GM19240 (cell line): ENCODE data around the gene MAG.
A peak's percentile ranks its signal among the peaks of the same experiment; 100 is the strongest.

Source experiments
- DNase-seq: peaks from one replicate; pipeline ENCODE4 v3.0.0; 2011; ENCODE audit warnings: low spot score; ENCODE audit not compliant: insufficient read length

MAG gene, protein sequence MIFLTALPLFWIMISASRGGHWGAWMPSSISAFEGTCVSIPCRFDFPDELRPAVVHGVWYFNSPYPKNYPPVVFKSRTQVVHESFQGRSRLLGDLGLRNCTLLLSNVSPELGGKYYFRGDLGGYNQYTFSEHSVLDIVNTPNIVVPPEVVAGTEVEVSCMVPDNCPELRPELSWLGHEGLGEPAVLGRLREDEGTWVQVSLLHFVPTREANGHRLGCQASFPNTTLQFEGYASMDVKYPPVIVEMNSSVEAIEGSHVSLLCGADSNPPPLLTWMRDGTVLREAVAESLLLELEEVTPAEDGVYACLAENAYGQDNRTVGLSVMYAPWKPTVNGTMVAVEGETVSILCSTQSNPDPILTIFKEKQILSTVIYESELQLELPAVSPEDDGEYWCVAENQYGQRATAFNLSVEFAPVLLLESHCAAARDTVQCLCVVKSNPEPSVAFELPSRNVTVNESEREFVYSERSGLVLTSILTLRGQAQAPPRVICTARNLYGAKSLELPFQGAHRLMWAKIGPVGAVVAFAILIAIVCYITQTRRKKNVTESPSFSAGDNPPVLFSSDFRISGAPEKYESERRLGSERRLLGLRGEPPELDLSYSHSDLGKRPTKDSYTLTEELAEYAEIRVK

DNA sequence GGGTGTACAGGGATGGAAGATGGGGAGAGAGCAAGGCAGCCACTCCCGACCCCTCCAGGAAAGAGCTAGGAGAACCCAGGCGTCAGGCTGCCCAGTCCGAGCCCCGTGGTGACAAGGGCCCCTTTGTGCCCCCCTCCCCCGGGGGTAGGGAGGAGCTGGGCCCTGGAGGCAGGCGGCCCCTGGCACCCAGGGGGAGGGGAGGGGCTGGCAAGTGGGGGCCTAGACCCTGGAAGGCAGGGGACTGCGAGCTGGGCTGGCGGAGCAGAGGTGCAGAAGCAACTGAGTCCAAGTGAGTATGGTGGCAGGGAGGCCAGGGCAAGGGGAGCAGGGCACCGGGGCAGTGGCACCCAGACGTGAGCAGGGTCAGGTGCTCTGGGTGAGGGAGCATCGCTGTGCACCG, at the start of gene MAG:
Gene MAG (plus strand): TSS at position 246 of the 400 bp plus-strand sequence. CDS start 3,248 bp downstream, outside the sequence.
- DNase-seq, result no peak

DNA sequence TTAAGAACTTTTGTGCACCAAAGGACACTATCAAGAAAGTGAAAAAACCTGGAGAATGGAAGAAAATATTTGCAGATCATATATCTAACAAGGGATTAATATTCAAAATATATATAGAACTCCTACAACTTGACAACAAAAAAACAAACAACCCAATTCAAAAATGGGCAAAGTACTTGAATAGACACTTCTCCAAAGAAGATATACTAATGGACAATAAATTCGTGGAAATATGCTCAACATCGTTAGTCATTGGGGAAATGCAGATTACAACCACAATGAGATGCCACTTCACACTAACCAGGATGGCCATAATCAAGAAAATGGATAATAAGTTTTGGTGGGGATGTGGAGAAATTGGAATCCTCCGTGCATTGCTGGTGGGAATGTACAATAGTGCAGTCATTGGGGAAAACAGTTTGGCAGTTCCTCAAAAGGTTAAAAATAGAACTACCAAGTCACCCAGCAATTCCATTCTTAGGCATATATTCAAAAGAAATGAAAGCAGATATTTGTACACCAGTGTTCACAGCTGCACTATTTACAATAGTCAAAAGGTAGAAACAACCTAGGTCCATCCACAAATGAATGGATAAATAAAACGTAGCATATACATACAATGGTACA, 45.4 kb upstream of the MAG start:
- DNase-seq, result no peak

DNA sequence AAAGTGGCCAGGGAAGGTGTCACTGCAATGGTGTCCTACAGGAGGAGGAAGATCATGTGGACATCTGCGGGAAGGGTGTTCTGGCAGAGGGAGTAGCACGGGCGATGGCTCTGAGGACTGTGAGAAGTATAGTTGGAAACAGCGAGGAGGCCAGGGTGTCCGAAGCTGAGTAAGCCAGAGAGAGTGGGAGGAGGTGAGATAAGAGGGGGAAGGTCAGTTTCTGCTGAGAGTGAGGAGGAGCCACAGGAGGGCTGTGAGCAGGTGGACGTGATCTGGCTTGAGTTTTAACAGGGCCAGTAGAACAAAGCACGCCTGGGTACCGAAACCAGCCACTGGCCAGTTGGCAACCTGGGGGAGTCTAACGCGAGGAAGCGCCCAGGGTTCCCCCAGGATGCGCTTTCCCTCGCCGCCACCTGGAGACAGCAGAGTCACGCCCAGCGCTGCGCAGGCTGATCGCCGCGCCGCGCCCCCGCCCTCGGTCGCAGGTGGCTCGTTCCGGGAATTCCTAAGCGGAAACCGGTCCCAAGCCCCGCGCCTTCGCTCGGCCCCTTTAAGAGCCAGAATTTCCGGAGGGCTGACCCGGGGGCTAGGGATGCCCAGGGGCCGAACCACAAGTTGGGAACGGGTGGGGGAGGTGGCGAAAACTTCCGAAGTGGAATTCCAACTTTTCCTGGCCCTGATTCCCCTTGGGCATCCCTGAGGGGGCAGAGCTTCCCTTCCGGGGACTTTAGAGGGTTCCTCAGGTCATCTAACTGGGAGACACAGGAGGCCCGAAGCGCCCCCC, 44.2 kb upstream of the MAG start:
- peak; percentile 43 for DNase-seq

DNA sequence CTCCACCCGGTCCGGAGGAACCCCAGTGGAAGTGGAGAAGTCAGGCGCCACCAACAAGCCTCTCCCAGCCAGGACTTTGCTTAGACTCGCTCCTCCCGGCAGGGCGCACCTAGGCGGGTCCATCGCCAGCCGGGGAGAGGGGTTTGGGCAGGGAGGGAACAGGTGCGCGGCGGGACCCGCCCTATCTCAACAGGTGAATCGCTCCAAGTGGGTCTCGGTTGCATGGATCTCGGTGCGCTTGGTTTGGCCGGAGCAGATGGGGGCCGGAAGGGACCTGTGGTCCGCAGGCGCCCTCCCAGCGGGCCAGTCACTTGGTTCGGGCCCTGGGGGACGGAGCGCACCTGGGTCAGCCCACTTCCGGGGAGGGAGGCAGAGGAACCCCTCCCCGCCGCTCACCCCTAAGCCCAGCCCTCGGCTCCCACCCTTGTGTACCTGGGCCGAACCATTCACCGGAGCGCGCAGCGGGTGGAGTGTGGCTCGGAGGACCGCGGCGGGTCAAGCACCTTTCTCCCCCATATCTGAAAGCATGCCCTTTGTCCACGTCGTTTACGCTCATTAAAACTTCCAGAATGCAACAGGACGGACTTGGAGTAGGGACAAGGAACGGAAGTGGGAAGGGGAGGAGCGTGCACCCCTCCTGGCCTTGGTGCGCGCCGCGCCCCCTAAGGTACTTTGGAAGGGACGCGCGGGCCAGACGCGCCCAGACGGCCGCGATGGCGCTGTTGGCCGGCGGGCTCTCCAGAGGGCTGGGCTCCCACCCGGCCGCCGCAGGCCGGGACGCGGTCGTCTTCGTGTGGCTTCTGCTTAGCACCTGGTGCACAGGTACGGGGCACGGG, 43.4 kb upstream of the MAG start, which contains the start of gene LSR:
Gene LSR (plus strand): TSS at position 693 of the 836 bp plus-strand sequence. CDS start 21 bp downstream, at position 714.
- peak; percentile 71 for DNase-seq

DNA sequence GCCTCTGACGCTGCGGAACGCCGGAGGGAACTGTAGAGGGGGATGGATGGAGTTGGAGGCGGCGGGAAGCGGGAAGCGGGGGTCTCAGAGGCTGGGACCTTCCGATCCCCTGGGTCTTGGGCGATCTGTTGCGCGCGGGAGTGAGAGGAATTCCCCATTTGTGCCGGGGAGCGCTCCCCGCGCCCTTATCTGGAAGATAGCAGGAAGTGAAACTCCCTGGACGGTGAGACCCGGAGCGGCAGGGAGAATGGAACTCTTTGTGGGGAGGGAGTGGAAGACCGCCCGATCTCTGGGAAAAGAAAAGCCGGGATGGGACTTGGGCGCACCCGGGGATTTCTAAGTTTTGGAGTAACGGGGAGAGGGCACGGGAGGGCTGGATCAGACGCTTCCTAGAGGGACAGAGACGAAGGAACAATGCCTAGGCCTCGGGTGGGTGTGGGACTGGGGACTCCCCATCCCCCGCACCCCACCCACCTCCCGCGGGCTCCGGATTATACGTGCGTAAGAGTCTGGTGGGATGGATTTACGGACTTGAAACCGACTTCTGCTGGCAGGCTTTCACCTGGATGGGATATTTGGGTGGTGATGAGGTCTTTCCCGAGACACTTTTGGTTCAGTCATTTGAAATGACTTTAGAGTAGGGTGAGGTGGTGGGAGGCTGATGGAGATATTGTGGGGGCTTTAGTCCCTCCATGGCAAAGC, 42.7 kb upstream of the MAG start:
- no peak for DNase-seq

DNA sequence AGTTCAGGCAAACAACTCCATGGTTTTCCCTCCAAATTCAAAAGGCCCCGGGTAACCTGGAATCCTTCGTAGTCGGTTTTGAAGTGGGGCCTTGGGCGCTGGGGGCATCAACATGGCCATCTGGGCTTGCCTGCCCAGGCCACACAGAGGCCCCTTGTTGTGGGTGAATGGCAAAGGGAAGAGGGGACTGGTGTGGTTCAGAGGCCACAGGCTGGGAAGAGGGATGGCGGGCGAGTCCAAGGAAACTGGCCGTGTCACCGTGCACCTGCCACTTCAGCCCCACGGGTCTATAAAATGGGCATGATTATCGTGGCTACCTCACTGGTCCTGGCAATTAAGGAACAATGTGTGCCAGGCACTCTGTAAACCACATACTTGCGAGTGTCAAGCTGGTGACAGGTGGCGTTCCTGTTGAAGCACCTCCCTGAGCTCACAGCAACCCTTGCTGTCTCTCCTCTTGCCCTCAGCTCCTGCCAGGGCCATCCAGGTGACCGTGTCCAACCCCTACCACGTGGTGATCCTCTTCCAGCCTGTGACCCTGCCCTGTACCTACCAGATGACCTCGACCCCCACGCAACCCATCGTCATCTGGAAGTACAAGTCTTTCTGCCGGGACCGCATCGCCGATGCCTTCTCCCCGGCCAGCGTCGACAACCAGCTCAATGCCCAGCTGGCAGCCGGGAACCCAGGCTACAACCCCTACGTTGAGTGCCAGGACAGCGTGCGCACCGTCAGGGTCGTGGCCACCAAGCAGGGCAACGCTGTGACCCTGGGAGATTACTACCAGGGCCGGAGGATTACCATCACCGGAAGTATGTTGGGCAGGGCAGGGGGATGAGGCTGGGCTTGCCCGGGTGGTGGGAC, 41.9 kb upstream of the MAG start:
- DNase-seq, result no peak

DNA sequence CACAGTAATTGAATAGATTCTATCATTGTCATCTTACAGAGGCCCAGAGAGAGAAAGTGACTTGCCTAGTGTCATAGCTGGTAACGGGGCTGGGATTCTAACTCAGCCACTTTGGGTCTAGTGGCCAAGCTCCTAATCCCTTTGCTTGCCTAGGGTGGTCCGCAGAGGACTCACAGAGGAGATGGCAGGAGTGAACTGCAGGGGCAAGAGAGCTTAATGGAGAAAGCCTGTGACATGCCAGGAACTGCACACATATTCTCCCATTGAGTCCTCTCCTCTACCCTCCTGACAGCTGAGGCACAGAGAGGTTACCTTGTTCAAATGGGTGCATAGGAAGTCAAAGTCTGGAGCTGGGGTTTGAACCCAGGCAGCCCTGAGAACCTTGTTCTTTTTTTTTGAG, 40.5 kb upstream of the MAG start:
- no peak for DNase-seq

DNA sequence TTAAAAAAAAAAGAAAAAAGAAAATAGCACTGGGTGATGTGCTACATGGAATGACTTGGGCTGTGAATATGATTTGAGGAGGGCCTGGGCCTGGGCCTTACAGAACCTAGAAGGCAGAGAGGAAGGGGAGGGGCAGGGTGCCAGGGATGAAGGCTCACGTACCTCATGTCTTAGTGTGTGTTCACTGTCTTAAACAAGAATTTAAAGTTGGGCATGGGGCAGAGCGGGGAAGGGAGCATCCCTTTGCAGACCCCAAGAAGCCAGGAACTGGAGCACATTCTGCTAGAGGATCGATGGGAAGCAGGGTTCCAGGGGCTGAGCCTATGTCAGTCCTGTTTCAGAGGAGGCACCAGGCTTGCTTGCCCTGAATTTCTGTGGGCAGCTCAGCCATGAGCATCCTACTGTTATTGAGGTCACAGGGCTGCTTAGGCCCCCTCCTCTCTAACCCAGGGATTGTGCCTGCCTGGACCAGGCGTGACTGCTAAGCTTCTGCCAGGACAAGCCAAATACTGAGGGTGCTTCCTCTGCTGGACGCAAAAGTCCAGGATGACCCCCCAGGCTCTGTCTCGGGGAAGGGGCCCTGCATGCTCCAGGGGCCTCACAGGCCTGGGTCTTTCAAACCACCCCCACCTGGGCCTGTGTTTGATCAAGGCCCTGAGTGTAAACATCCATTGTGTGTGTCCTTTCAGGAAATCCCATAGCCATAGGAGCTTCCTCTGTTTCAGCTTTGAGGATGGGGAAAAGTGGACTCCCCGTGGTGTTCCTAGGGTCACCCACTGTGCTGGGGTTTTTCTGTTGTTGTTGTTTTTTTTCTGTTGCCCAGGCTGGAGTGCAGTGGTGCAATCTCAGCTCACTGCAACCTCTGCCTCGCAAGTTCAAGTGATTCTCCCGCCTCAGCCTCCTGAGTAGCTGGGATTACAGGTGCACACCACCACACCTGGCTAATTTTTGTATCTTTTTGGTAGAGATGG, 38.4 kb upstream of the MAG start:
- DNase-seq, result no peak

DNA sequence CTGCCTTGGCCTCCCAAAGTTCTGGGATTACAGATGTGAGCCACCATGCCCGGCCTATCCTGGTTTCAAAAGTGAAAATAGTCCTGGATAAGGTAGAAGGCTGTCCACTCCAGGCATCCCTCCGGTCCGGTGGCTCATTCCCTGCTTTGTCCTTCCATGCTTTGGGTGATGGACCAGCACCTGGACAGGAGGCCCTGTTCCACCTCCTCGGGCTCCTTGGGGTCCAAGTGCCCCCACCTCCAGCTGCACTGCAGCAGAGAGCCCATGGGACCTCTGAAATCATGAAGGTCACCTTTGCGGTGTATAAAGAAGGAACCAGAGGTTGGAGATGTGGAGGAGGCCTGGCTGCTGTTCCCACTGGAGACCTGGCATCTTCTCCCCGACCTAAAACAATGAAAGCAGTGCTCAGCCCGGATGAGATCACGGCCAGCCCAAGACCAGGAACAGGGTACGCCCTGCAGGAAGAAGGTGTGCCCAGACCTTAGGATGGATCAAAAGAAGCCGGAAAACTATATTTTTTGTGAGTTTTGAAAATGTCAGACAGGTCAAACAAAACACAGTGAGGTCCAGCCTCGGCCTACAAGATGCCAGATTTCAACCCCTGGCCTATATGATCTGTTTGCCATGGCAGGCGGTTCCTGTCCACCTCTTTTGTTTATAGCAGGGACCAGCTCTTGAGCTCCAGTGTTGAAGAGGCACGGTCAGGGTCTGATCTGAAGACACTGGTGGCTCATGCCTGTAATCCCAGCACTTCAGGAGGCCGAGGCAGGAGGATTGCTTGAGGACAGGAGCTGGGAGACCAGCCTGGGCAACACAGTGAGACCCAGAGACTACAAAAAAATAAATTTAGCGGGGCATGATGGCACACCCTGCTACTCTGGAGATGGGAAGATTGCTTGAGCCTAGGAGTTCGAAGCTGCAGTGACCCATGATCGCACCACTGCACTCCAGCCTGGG, 37.3 kb upstream of the MAG start:
- no peak for DNase-seq

DNA sequence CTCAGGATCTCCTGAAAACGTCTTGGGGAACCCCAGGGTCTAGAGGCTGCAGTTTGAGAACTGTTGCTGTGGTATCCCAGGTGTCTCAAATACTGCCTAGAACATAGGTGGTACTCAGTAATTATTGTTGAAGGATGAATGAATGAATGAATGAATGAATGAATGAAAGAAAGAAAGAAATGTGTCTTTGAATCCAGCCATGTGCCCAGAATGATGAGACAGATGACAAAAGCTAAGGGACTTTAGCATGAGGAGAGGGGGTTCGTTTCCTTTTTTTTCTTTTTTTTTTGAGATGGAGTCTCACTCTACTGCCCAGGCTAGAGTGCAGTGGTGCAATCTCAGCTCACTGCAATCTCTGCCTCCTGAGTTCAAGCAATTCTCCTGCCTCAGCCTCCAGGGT, 35.4 kb upstream of the MAG start:
- DNase-seq, result no peak

DNA sequence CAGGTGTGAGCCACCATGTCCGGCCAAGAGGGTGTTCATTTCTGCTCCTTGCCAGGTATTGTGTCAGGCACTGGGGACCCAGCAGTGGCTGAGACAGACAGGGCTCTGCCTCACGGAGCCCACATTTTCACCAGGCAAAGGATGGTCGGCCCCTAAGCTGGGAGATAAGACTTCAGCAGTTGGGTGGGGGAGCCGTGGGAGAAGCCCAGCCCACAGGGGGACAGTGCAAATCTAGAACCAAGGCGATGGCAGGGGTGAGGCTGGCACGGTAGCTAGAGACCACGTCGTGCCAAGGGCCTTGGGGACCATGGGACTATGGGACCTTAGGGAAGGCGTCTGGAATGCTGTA, 34.9 kb upstream of the MAG start:
- DNase-seq, result no peak

DNA sequence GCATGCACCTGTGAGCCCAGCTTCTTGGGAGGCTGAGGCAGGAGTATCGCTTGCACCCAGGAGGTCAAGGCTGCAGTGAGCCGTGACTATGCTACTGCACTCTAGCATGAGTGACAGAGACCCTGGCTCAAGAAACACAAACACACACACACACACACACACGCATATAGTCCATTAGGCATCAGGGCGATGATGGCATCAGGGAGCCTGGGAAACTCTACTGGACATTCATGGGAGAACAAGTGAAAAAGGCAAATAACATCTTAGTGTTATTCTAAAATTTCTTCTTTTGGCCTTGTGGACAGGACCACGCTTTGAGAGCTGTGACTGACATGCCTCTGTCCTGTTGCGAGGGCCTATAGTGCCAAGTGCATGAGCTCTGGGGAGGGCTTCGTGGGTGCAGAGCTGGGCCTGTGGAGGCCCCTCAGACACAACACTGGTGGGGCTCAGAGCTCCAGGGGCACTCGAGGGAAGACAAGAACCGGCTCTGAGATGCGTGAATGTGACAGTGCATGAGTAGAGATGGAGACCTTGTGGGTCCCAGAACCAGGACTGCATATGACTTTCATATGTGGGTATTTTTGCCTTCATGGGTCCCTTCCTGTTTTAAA, 31.2 kb upstream of the MAG start:
- DNase-seq, result no peak

DNA sequence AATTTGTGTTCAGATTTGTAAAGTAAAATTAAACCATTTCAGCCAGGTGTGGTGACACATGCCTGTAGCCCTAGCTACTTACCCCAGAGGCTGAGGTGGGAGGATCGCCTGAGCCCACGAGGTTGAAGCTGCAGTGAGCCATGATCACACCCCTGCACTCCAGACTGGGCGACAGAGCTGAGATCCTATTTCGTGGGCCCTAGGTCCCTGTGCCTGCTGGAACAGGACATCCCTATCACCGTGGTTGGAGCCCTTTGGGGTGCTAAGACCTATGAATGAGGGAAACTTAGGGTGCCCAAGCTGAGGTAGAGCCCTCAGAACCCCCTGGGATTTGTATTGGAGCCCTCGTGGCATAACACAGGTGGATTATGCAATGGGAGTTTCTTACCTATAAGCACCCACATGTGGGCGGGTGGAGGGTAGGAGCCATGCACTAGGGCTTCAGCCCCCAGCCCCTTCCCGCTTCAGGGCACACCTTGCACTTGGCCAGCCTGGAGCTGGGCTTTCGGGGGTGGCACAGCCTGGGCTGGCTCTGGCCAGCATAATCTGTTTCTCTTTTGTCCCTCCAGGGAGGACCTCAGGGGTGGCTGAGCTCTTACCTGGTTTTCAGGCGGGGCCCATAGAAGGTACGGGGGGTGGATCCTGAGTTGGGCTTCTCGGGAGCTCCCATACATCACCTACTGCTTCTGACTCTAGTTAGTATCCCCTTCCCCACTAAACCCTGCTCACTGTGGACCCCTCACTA, 30.4 kb upstream of the MAG start:
- no peak for DNase-seq

DNA sequence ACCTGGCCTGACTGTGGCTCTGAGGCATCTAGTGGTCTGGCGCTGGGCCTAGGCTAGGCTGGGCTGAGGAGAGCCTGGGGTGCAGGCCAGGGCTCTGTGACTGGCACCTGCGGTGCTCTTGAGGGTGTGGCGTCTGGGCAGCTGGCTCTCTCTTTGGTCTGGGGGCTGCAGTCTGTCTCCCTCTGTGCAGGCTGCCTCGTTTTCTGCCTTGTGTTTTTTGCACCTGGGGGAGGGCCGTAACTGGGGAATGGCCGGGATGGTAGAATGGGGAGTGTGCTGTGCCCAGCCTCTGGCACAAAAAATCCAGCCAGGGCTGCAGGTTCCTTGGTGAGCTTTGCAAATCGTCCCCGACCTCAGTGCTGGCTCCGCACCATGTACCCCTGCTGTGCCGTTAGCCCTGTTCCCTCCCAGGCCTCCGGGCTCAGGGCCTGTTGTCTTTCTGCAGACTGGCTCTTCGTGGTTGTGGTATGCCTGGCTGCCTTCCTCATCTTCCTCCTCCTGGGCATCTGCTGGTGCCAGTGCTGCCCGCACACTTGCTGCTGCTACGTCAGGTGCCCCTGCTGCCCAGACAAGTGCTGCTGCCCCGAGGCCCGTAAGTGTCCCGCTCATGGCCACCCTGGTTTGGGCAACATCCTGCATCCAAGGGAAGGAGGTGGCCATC, 29.7 kb upstream of the MAG start:
- no peak for DNase-seq
